Dedifferentiated amniotic fluid mesenchymal stem cell (primary cell): ENCODE measurements around the gene SPATA45.

Experiments
- DNase-seq: peaks from one replicate; pipeline ENCODE4 v3.0.0-alpha.2; 2016; ENCODE audit errors: extremely low spot score

SPATA45 gene

DNA sequence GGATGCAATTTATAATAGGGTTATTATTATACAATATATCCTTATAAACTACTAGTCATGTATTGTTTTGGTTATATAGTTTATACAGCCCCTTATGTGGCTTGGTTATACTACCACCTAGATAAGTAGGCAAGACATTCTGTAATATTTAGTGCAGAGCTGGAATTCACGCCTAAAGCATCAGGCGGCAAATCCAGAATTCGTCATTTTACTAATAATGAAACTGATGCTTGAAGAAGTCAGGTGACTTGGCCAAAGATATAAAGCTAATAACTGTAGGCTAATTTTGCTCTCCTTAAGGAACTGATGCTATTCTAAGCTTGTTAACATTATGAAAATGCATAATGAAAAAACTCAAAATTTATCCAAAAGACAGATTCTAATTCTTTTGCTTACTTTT is 66.7 kb downstream of the SPATA45 start:
- no peak for DNase-seq
